HepG2 (cell line): ENCODE results near the gene IKZF4. TPM values are rescaled to one million over a fixed set of nuclear protein-coding genes. Genes with fewer than 3 reads are reported as not detected.

Source experiments
- ATAD3A ChIP-seq: sonication (generic); formaldehyde crosslinking; IDR thresholded peaks from 2 replicates; pipeline ENCODE4 v1.4.0; 2020; ENCODE audit warnings: missing genetic modification reagents
- KAT8 ChIP-seq: IDR thresholded peaks from 2 replicates; pipeline ENCODE4 v1.6.1; 2016; ENCODE audit warnings: missing genetic modification reagents, missing compliant biosample characterization
- MAFG ChIP-seq: sonication (generic); formaldehyde crosslinking; IDR thresholded peaks from 2 replicates; pipeline ENCODE4 v1.5.1; 2020; ENCODE audit warnings: mild to moderate bottlenecking, missing genetic modification reagents
- NONO ChIP-seq, 2 experiments: fragments of 450-650 bp in 1 of 2; sonication (generic) in 1 of 2; formaldehyde crosslinking in 1 of 2; IDR thresholded peaks in 1 of 2; conservative IDR thresholded peaks in 1 of 2; 2 replicates each; pipeline versions ENCODE4 v1.6.1 to v1.8.0; 2017 to 2022; ENCODE audit warnings: mild to moderate bottlenecking in 1 of 2, missing genetic modification reagents in 1 of 2, moderate library complexity in 1 of 2
- PAWR ChIP-seq: sonication (generic); formaldehyde crosslinking; IDR thresholded peaks from 2 replicates; pipeline ENCODE4 v1.4.0; 2020; ENCODE audit warnings: missing genetic modification reagents, mild to moderate bottlenecking, borderline replicate concordance
- RFXANK ChIP-seq: IDR thresholded peaks from 2 replicates; pipeline ENCODE4 v1.6.1; 2016
- SALL2 ChIP-seq: sonication (generic); formaldehyde crosslinking; IDR thresholded peaks from 2 replicates; pipeline ENCODE4 v1.8.1; 2023; ENCODE audit warnings: mild to moderate bottlenecking, missing genetic modification reagents, inconsistent platforms
- SUZ12 ChIP-seq: fragments of 150-350 bp; IDR thresholded peaks from 2 replicates; pipeline ENCODE4 v1.6.1; 2014; ENCODE audit warnings: low read depth, low read length
- ZNF205 ChIP-seq: IDR thresholded peaks from 2 replicates; pipeline ENCODE4 v1.6.1; 2018; ENCODE audit warnings: missing biosample characterization, missing genetic modification reagents
- ZNF510 ChIP-seq: sonication (generic); formaldehyde crosslinking; IDR thresholded peaks from 2 replicates; pipeline ENCODE4 v1.4.0; 2020; ENCODE audit warnings: low read depth, mild to moderate bottlenecking, missing genetic modification reagents
- ZNF607 ChIP-seq: sonication (generic); formaldehyde crosslinking; IDR thresholded peaks from 2 replicates; pipeline ENCODE4 v1.5.1; 2020; ENCODE audit warnings: missing genetic modification reagents, mild to moderate bottlenecking, borderline replicate concordance
- ZNF749 ChIP-seq: sonication (generic); formaldehyde crosslinking; IDR thresholded peaks from 2 replicates; pipeline ENCODE4 v1.8.0; 2022; ENCODE audit warnings: mild to moderate bottlenecking, missing genetic modification reagents, moderate library complexity, borderline replicate concordance
- ZNF792 ChIP-seq: IDR thresholded peaks from 2 replicates; pipeline ENCODE4 v1.6.1; 2016
- polyA plus RNA-seq, 8 experiments: library from polyadenylated mRNA; depleted of rRNA in 3 of 8; stranded (reverse) in 7 of 8; unstranded in 1 of 8; fragments of >200 nt; fragmentation: Illumina TruSeq in 4 of 8; extraction: Trizol in 4 of 8; gene quantifications; 2 replicates each; pipeline versions ENCODE4 v1.2.1 to v1.2.3, GENCODE V29; 2011 to 2016; ENCODE audit warnings: low read depth in 4 of 8, missing spikeins in 1 of 8, mixed read lengths in 1 of 8; ENCODE audit not compliant: insufficient read depth in 1 of 8
- total RNA-seq, 5 experiments: library from RNA; depleted of rRNA; stranded (reverse); fragments of >200 nt; fragmentation: Illumina TruSeq; extraction: Trizol; gene quantifications; 2 replicates each; pipeline ENCODE4 v1.2.3, GENCODE V29; 2016; ENCODE audit warnings: low read depth in 1 of 5
- TF ChIP-seq, protein P1 (sequence below): sonication (generic); formaldehyde crosslinking; IDR thresholded peaks from 2 replicates; pipeline ENCODE4 v1.9.0; 2022; ENCODE audit warnings: low read depth, missing genetic modification reagents
- TF ChIP-seq, protein P2 (sequence below): sonication (generic); formaldehyde crosslinking; conservative IDR thresholded peaks from 2 replicates; pipeline ENCODE4 v1.8.0; 2022; ENCODE audit warnings: low read depth, missing genetic modification reagents
- TF ChIP-seq, protein P3 (sequence below): sonication (generic); formaldehyde crosslinking; IDR thresholded peaks from 2 replicates; pipeline ENCODE4 v1.5.0; 2020; ENCODE audit warnings: missing genetic modification reagents
- TF ChIP-seq, protein P4 (sequence below): sonication (generic); formaldehyde crosslinking; IDR thresholded peaks from 2 replicates; pipeline ENCODE4 v1.4.0; 2020; ENCODE audit warnings: missing genetic modification reagents

The IKZF4 gene
- total and polyA plus RNA-seq, 2 of the 13 experiments (the other 11 are each of a cell fraction or from before 2014, with no cell fraction given), result 0.58 to 2.2 TPM

DNA sequence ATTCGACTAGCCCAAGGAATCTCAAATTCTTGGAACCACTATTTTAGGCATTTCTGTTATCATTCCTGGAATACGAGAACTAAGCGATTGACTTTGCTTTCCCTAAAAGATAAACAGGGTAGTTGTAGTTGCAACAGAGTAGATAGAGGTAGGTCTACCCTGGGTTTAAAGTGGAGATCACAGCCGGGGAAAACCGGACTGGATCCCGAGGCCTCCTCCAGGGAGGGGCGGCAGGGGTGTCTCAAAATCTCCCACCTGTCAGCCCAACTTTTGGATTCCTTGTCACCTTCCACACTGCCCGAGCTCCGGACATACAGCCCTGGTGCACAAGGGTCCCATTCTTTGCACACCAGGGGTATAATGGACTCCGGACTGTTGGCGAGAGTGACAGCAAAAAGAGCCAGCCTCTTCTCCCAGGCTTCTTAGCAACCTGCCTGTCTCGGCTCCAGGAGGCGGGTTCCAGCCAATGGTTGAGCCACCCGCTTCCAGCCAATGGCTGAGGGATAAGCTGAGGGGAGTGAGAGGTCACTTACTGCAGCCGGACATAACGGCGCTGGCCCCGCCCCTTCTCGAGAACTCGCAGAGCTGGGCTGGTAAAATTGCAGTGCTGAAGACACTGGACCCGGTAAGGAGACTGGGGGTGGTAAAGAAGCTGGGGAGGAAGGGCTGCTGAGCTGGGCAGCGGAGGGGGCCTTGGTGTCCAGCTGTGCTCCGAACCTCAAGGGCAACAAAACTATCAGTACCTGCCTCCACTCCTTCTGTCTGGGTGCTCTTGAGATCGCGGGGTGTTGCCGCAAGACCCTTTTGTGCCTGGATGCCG lies 23.9 kb upstream of the IKZF4 start, which contains the start of gene SUOX (continued):
- no peak for TF ChIP-seq NONO (IDR thresholded peaks at IDR 0.05)
- peak; percentile 73 for TF ChIP-seq NONO (CRISPR knock-in tag; conservative IDR thresholded peaks at IDR 0.05)
- TF ChIP-seq ZNF792 (CRISPR knock-in tag), result peak; percentile 70; the same call in 1 of the 2 replicates
- TF ChIP-seq, protein P1, sequence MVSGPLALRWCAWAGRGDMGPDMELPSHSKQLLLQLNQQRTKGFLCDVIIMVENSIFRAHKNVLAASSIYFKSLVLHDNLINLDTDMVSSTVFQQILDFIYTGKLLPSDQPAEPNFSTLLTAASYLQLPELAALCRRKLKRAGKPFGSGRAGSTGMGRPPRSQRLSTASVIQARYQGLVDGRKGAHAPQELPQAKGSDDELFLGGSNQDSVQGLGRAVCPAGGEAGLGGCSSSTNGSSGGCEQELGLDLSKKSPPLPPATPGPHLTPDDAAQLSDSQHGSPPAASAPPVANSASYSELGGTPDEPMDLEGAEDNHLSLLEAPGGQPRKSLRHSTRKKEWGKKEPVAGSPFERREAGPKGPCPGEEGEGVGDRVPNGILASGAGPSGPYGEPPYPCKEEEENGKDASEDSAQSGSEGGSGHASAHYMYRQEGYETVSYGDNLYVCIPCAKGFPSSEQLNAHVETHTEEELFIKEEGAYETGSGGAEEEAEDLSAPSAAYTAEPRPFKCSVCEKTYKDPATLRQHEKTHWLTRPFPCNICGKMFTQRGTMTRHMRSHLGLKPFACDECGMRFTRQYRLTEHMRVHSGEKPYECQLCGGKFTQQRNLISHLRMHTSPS (CRISPR knock-in tag), result peak; percentile 34; the same call in 1 of the 2 replicates
- TF ChIP-seq, protein P2, sequence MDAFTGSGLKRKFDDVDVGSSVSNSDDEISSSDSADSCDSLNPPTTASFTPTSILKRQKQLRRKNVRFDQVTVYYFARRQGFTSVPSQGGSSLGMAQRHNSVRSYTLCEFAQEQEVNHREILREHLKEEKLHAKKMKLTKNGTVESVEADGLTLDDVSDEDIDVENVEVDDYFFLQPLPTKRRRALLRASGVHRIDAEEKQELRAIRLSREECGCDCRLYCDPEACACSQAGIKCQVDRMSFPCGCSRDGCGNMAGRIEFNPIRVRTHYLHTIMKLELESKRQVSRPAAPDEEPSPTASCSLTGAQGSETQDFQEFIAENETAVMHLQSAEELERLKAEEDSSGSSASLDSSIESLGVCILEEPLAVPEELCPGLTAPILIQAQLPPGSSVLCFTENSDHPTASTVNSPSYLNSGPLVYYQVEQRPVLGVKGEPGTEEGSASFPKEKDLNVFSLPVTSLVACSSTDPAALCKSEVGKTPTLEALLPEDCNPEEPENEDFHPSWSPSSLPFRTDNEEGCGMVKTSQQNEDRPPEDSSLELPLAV (CRISPR knock-in tag), result no peak
- TF ChIP-seq ZNF205 (CRISPR knock-in tag), result no peak
- no peak for TF ChIP-seq PAWR (CRISPR knock-in tag)
- TF ChIP-seq, protein P3, sequence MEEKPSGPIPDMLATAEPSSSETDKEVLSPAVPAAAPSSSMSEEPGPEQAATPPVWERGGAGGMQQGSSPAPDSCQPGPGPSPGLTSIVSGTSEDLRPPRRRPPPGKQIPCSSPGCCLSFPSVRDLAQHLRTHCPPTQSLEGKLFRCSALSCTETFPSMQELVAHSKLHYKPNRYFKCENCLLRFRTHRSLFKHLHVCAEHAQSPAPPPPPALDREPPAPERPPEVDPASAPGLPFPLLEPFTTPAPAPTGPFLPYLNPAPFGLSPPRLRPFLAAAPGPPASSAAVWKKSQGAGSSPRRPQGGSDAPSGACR (CRISPR knock-in tag), result 0 out of 2 replicates have a peak, but pooled peaks have one; percentile 18
- 0 out of 2 replicates have a peak, but pooled peaks have one; percentile 15 for TF ChIP-seq SALL2 (CRISPR knock-in tag)
- peak; percentile 84 for TF ChIP-seq RFXANK (CRISPR knock-in tag)
- TF ChIP-seq ZNF607 (CRISPR knock-in tag), result peak; percentile 84
- no peak for TF ChIP-seq SUZ12
- no peak for TF ChIP-seq ZNF749
- TF ChIP-seq, protein P4, sequence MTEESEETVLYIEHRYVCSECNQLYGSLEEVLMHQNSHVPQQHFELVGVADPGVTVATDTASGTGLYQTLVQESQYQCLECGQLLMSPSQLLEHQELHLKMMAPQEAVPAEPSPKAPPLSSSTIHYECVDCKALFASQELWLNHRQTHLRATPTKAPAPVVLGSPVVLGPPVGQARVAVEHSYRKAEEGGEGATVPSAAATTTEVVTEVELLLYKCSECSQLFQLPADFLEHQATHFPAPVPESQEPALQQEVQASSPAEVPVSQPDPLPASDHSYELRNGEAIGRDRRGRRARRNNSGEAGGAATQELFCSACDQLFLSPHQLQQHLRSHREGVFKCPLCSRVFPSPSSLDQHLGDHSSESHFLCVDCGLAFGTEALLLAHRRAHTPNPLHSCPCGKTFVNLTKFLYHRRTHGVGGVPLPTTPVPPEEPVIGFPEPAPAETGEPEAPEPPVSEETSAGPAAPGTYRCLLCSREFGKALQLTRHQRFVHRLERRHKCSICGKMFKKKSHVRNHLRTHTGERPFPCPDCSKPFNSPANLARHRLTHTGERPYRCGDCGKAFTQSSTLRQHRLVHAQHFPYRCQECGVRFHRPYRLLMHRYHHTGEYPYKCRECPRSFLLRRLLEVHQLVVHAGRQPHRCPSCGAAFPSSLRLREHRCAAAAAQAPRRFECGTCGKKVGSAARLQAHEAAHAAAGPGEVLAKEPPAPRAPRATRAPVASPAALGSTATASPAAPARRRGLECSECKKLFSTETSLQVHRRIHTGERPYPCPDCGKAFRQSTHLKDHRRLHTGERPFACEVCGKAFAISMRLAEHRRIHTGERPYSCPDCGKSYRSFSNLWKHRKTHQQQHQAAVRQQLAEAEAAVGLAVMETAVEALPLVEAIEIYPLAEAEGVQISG (CRISPR knock-in tag), result peak; percentile 27; the same call in 1 of the 2 replicates
- no peak for TF ChIP-seq ATAD3A (CRISPR knock-in tag)
- TF ChIP-seq MAFG, result no peak
- peak; percentile 76; the same call in 1 of the 2 replicates for TF ChIP-seq KAT8 (CRISPR knock-in tag)
- peak; percentile 7; the same call in 1 of the 2 replicates for TF ChIP-seq ZNF510 (CRISPR knock-in tag)
